Stimulated activated CD4-positive, alpha-beta T cell treated with anti-CD3 and anti-CD28 coated beads, Interleukin-2, amount 100 ng/mL, for 24 hours (primary cell): ENCODE data around the gene MYO9B.

ENCODE experiments used
- DNase-seq, 2 donors: peaks; one replicate each; pipeline ENCODE4 v3.0.0-alpha.2; 2020

Gene MYO9B

GRCh38 chr19:17075035-17075863 lies at the start of gene MYO9B, which contains the start of gene HAUS8:
Gene MYO9B, plus strand, starts transcription at chr19:17075777. Its CDS starts 25,941 bp downstream, at chr19:17101718.
Gene HAUS8, minus strand, starts transcription at chr19:17075452. Its CDS starts 30 bp downstream, at chr19:17075422.
- peak; percentile 99 for DNase-seq

- no peak for DNase-seq
Observed at GRCh38 chr19:17025991-17026658, 49.5 kb upstream of the MYO9B start.

DNA sequence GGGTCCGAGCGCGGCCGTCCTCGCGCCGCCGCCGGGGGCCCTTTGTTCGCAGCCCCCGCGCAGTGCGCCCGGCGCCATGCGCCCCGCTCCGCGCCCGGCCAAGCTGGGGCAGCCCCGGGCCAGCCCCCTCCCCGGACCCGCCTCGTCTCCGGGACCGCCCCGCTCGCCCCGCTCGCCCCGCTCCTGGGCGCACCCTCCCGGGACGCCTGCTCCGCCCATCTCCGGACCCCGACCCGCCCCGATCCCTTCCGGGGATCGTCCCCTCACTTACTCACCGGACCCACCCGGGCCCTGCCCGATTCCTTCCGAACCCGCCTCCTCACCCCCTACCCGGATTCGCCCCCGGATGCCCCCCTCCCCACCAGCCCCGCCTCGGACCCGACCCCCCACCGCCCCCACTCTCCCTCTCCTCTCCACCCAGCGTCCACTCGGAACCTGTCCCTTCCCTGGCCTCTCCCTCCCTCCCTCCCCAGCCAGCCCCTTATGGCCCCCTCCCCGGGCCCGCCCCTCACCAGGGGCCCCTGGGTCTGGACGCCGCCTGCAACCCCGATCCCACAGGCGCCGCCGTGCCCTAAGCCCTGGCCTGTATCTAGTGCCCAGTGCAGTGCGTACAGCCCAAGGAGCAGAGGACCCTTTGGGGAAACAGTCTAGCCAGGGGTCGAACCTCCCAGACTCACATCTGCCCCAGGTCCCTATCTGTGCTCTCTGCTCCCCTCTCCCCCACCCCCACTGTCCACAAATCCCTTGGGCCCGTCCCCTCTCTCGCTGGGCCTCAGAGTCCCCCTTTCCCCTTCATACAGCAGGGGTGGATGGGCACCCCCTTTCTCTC lies 48.7 kb upstream of the MYO9B start, which contains the start of gene CPAMD8:
TSS of gene CPAMD8 (minus strand) at position 105 of the 829 bp plus-strand sequence. CDS start 168 bp downstream, outside the sequence.
- no peak for DNase-seq

GRCh38 chr19:17027535-17027975 lies 48.0 kb upstream of the MYO9B start:
- no peak for DNase-seq

GRCh38 chr19:17031741-17032140 lies 43.8 kb upstream of the MYO9B start:
- no peak for DNase-seq

- no peak for DNase-seq
Observed at GRCh38 chr19:17035842-17036424, 39.6 kb upstream of the MYO9B start.

DNA sequence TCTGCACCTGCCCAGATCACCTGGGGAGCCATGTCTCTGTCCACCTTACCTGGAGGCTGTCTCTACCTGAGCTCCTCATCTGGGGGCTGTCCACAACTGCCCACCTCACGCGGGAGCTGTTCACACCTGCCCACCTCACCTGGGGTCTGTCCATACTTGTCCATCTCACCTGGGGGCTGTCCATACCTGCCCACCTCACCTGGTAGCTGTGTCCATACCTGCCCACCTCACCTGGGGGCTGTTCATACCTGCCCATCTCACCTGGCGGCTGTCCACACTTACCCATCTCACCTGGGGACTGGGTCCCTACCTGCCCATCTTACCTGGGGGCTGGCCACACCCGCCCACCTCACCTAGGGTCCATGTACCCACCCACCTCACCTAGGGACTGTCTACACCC lies 38.9 kb upstream of the MYO9B start:
- DNase-seq: no peak

DNA sequence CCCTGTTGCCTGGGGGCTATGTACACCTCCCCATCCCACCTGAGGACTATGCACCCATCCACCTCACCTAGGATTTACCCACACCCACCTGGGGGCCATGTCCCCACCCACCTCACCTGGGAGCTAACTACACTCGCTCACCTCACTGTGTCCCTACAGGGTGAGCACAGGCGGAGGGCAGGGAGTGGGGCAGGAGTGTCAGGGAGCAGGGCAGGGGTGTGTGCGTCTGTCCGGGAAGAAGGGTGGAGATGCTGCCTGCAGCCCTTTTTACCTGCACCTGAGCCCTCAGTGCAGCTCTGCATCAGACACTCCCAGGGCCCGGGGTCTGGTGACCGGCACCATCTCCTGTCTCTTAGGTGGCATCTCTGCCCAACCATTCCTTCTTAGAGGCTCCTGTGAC lies 38.4 kb upstream of the MYO9B start:
- no peak for DNase-seq

GRCh38 chr19:17037966-17038500 lies 37.5 kb upstream of the MYO9B start:
- DNase-seq: no peak

GRCh38 chr19:17041976-17042375 lies 33.6 kb upstream of the MYO9B start:
- DNase-seq: no peak

GRCh38 chr19:17043744-17044143 lies 31.8 kb upstream of the MYO9B start:
- DNase-seq: no peak

GRCh38 chr19:17045907-17046502 lies 29.6 kb upstream of the MYO9B start:
- no peak for DNase-seq

DNA sequence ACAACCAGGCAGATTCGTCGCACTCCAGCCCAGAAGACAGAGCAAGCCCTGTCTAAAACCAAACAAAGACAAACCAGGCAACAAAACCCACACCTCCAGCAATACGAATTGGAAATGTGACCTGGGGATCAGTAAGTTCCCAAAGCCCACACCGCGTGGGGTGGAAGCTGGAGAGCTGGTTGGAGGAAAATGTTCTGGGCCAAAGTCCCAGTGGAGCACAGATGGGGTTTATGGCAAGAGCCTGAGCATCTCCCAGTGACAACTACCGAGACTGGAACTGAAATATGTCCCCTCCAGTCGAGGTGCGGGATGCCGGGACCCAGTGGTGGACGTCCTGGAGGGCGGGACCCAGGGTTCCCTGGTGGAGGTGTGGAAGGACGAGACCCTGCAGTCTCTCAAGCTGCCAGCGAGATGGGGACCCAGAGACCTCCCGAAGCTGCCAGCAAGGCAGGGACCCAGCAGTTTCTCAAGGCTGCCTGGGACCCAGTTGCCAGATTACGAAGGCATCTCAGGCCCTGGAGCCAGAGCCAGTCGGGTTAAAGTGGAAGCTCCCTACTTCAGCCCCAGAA lies 26.6 kb upstream of the MYO9B start:
- DNase-seq: no peak

GRCh38 chr19:17049711-17050280 lies 25.8 kb upstream of the MYO9B start:
- no peak for DNase-seq

DNA sequence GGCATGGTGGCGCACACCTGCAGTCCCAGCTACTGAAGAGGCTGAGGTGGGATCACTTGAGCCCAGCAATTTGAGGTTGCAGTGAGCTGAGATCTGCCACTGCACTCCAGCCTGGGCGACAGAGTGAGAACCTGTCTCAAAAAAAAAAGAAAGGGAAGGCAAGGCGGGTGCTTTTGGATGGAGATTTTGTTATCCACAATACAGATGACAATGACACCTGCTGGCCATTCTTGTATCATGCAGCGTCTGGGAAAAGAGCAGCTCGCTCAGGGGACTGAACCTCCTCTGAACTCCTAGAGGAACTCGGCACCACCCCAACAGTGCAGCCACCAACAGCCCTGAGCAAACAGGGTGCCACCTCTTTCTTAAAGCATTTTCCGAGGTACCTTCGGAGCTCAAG lies 23.1 kb upstream of the MYO9B start:
- peak in 1 of 2 donors; percentile 18 for DNase-seq

DNA sequence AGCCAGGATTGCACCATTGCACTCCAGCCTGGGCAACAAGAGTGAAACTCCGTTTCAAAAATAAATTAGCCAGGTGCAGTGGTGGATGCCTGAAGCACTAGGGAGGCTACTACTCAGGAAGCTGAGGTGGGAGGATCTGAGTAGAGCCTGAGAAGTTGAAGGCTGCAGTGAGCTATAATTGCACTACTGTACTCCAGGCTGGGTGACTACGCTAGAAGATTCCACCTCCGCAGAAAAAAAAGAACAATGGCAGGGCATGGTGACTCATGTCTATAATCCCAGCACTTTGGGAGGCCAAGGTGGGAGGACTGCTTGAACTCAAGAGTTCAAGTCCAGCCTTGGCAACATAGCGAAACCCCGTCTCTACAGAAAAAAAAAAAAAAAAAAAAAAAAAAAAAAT lies 20.8 kb upstream of the MYO9B start:
- no peak for DNase-seq

- DNase-seq: no peak
Observed at GRCh38 chr19:17055636-17056035, 19.9 kb upstream of the MYO9B start.

- no peak for DNase-seq
Observed at GRCh38 chr19:17058236-17058635, 17.3 kb upstream of the MYO9B start.

- no peak for DNase-seq
Observed at GRCh38 chr19:17060802-17061201, 14.8 kb upstream of the MYO9B start.

DNA sequence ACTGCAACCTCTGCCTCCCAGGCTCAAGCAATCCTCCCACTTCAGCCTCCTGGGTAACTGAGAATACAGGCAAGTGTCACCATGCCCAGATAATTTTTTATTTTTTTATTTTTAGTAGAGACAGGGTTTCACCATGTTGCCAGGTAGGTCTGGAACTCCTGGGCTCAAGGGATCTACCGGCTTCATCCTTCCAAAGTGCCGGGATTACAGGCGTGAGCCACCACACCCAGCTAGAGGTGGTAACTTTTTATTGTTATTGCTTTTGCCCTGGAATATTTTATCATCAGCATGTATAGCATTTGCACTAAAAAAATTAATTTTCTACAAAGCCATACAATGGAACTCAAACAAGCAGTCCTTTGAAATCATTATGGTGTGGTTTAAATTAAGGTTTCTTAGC lies 14.4 kb upstream of the MYO9B start:
- DNase-seq: no peak

- DNase-seq: no peak
Observed at GRCh38 chr19:17061691-17062090, 13.9 kb upstream of the MYO9B start.
